Glutamatergic neuron (in vitro differentiated cells): ENCODE data around the gene COL6A1. TPM values are rescaled to one million over a fixed set of nuclear protein-coding genes. Genes with fewer than 3 reads are reported as not detected.

Experiments used
- DNase-seq: peaks from one replicate; pipeline ENCODE4 v3.0.0; 2022
- H3K27ac Mint-ChIP-seq: one replicate; pipeline ENCODE4 v1.8.0; 2020; ENCODE audit warnings: mild to moderate bottlenecking, mixed read lengths, inconsistent platforms; ENCODE audit not compliant: unreplicated experiment
- H3K27me3 Mint-ChIP-seq: one replicate; pipeline ENCODE4 v1.8.0; 2020; ENCODE audit warnings: mild to moderate bottlenecking, moderate library complexity, mixed read lengths, inconsistent platforms; ENCODE audit not compliant: unreplicated experiment
- H3K36me3 Mint-ChIP-seq: one replicate; pipeline ENCODE4 v1.8.0; 2020; ENCODE audit warnings: mild to moderate bottlenecking, mixed read lengths, inconsistent platforms; ENCODE audit not compliant: unreplicated experiment
- H3K4me1 Mint-ChIP-seq: one replicate; pipeline ENCODE4 v1.8.0; 2020; ENCODE audit warnings: mild to moderate bottlenecking, low read depth, mixed read lengths, inconsistent platforms; ENCODE audit not compliant: unreplicated experiment
- H3K4me3 Mint-ChIP-seq: one replicate; pipeline ENCODE4 v1.8.0; 2020; ENCODE audit warnings: mild to moderate bottlenecking, mixed read lengths, inconsistent platforms; ENCODE audit not compliant: unreplicated experiment
- H3K9me3 Mint-ChIP-seq: one replicate; pipeline ENCODE4 v1.8.0; 2020; ENCODE audit warnings: mild to moderate bottlenecking, moderate library complexity, mixed read lengths, inconsistent platforms; ENCODE audit not compliant: unreplicated experiment
- CTCF ChIP-seq: fragments of 200-600 bp; sonication (generic); IDR thresholded peaks from one replicate; pipeline ENCODE4 v1.5.0; 2021; ENCODE audit not compliant: partially characterized antibody, unreplicated experiment
- total RNA-seq: library from RNA; stranded (reverse); fragmentation: NEBNext Ultra II Directional; extraction: Animal tissue kit (Norgen Biotek cat#: 25700); gene quantifications from one replicate; pipeline ENCODE4 v1.2.1, GENCODE V29; 2021; ENCODE audit not compliant: unreplicated experiment

Gene COL6A1
- total RNA-seq, 1 donor from 2014 or later, result 407 TPM

- H3K27me3 Mint-ChIP-seq, result no peaks in the 10 kb centered on the region
- peaks cover 2% of the 10 kb centered on the region for H3K9me3 Mint-ChIP-seq
- DNase-seq, result no peak
- no peak for TF ChIP-seq CTCF
- no peak overlapping the region for H3K27ac Mint-ChIP-seq
- no peak overlapping the region for H3K4me3 Mint-ChIP-seq
- peaks cover 9% of the 10 kb centered on the region for H3K4me1 Mint-ChIP-seq
- H3K36me3 Mint-ChIP-seq, result no peaks in the 10 kb centered on the region
Measured at GRCh38 chr21:45976701-45977311, 4.8 kb upstream of the COL6A1 start.

GRCh38 chr21:45977396-45977795, 4.2 kb upstream of the COL6A1 start:
- Mint-ChIP-seq H3K4me1 (peaks cover 9% of the 10 kb centered on the region), H3K9me3 (peaks cover 2% of the 10 kb centered on the region), H3K27me3 (no peaks in the 10 kb centered on the region), H3K4me3 (no peak overlapping the region), H3K27ac (no peak overlapping the region), H3K36me3 (no peaks in the 10 kb centered on the region)
- TF ChIP-seq CTCF, result no peak
- no peak for DNase-seq

- no peak for TF ChIP-seq CTCF
- no peak overlapping the region for H3K4me3 Mint-ChIP-seq
- no peaks in the 10 kb centered on the region for H3K27me3 Mint-ChIP-seq
- H3K9me3 Mint-ChIP-seq, result no peaks in the 10 kb centered on the region
- no peaks in the 10 kb centered on the region for H3K36me3 Mint-ChIP-seq
- DNase-seq, result peak; percentile 42
- peaks cover 9% of the 10 kb centered on the region for H3K4me1 Mint-ChIP-seq
- peak overlapping the region; percentile 38 for H3K27ac Mint-ChIP-seq
Measured at GRCh38 chr21:45979141-45979631, 2.4 kb upstream of the COL6A1 start.

GRCh38 chr21:45979651-45980050, 1.9 kb upstream of the COL6A1 start:
- Mint-ChIP-seq H3K9me3 (peaks cover 2% of the 10 kb centered on the region), H3K4me3 (no peak overlapping the region), H3K27me3 (peaks cover 3% of the 10 kb centered on the region), H3K36me3 (peaks cover 4% of the 10 kb centered on the region), H3K4me1 (peaks cover 12% of the 10 kb centered on the region), H3K27ac (peak overlapping the region; percentile 38)
- no peak for DNase-seq
- no peak for TF ChIP-seq CTCF

- Mint-ChIP-seq H3K36me3 (peaks cover 10% of the 10 kb centered on the region), H3K27me3 (peaks cover 9% of the 10 kb centered on the region), H3K4me3 (no peak overlapping the region), H3K4me1 (peaks cover 16% of the 10 kb centered on the region), H3K9me3 (peaks cover 3% of the 10 kb centered on the region), H3K27ac (no peak overlapping the region)
- DNase-seq, result no peak
- TF ChIP-seq CTCF, result no peak
Measured at GRCh38 chr21:45980271-45980670, 1.3 kb upstream of the COL6A1 start.
